ES-I3 (cell line): Measurements from ENCODE around the gene METTL17.
A peak's percentile ranks its signal among the peaks of the same experiment; 100 is the strongest.
"Not testable (repeated sequence)": the region's sequence is repeated elsewhere in the genome, so short reads cannot be mapped to it uniquely, and the experiment has no call there.

Source experiments
- H3K36me3 ChIP-seq: 2 replicates; pipeline ENCODE4 v1.6.1; 2013; ENCODE audit warnings: mild to moderate bottlenecking, low read length, control low read depth, moderate library complexity; ENCODE audit not compliant: insufficient read depth
- H3K4me1 ChIP-seq: 2 replicates; pipeline ENCODE4 v1.6.1; 2013; ENCODE audit warnings: mild to moderate bottlenecking, control low read depth, low read length; ENCODE audit not compliant: insufficient read depth
- H3K9ac ChIP-seq: 2 replicates; pipeline ENCODE4 v1.6.1; 2013; ENCODE audit warnings: low read depth, mild to moderate bottlenecking, low read length, moderate library complexity
- H3K9me3 ChIP-seq: 2 replicates; pipeline ENCODE4 v1.6.1; 2013; ENCODE audit warnings: mild to moderate bottlenecking, low read length, moderate library complexity; ENCODE audit not compliant: control insufficient read depth, insufficient read depth

Gene METTL17

GRCh38 chr14:21003788-21004346 is 14.1 kb downstream of the METTL17 start:
- no peak overlapping the region for H3K9ac ChIP-seq
- no peaks in the 10 kb centered on the region for H3K36me3 ChIP-seq
- no peaks in the 10 kb centered on the region for H3K9me3 ChIP-seq
- no peaks in the 10 kb centered on the region for H3K4me1 ChIP-seq

DNA sequence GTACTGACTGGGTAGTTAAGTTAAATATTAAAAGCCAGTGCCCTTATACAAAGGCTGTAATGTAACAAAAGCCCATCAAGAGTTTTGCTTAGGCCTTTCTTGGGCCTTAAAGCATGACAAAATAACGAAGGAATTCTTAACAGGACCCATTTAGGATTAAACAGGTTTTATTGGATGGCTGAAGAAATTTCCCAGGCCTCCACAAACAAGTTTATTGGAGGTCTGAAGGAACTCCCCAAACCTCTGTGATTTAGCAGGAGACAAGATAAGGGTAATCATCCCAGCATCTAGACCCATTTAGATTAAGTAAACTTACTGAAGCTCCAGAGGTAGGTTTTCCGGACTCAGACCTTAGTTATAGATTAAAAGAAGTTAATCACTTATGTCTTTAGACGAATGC is 19.9 kb downstream of the METTL17 start:
- H3K4me1 ChIP-seq, H3K9ac ChIP-seq, H3K9me3 ChIP-seq, H3K36me3 ChIP-seq: not testable (repeated sequence)

- no peak overlapping the region for H3K9ac ChIP-seq
- no peaks in the 10 kb centered on the region for H3K36me3 ChIP-seq
- H3K4me1 ChIP-seq = peaks cover 6% of the 10 kb centered on the region
- no peaks in the 10 kb centered on the region for H3K9me3 ChIP-seq
Observed at GRCh38 chr14:21011136-21011535, 21.4 kb downstream of the METTL17 start.

- Histone ChIP-seq H3K9ac (no peak overlapping the region), H3K9me3 (no peaks in the 10 kb centered on the region), H3K36me3 (no peaks in the 10 kb centered on the region), H3K4me1 (peaks cover 6% of the 10 kb centered on the region)
Observed at GRCh38 chr14:21014761-21015190, 25.0 kb downstream of the METTL17 start.

DNA sequence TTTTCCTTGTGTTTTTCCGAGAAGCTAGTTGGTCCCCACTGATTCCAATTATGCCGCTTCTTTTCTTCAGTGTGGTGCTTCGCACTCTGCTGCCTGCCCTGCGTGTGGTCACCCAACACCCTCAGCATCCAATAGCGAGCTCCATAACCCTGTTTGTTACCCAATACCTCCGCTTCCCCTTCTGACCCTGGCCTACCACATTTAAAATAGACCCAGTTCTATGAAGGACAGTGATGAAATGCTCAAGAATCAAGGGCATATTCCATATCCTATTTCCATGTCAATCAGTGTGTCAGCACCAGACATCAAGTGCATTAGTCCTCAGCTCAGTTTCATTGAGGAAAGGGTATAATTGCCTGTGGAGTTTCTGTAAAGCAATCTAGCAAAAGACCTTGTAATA is 25.5 kb downstream of the METTL17 start:
- Histone ChIP-seq H3K9ac (no peak overlapping the region), H3K36me3 (no peaks in the 10 kb centered on the region), H3K4me1 (peaks cover 6% of the 10 kb centered on the region), H3K9me3 (no peaks in the 10 kb centered on the region)

DNA sequence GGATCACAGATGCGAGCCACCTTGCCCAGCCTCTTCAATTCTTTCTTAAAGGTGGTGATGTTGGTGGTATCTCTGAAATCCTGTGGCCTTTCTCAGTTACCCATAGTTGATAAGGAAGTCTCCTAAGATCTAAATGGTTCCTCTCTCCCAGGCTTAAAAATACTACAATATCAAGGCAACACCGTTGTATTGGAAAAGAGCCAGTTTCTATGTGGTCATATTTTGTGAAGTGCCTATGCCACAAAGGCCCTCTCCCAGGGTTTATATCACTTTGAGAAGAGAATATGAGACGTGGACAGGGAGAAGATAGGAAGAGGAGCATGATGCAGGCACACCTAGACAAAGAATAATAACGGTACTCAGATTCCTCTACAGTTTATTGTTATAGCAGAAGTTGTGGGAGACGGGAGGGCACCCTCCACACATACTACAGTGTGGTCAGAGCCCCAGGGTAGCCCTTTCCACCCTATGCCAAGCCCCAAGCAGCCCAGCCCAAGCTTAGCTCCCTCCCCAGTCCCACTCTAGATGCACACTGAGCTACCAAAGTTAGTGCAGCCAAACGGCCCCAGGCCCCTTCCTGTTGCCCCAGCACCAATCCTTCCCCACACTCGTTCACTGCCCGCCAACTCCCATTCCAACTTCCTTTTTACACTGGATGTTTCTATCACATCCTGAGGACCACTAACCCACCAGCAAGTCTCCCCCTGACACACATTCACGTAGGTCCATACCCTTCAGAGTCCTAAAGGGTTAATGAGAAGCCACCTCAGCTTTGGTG is 26.8 kb downstream of the METTL17 start:
- Histone ChIP-seq H3K9ac (no peak overlapping the region), H3K36me3 (no peaks in the 10 kb centered on the region), H3K4me1 (peaks cover 6% of the 10 kb centered on the region), H3K9me3 (no peaks in the 10 kb centered on the region)

- Histone ChIP-seq H3K36me3 (no peaks in the 10 kb centered on the region), H3K4me1 (peaks cover 6% of the 10 kb centered on the region)
Observed at GRCh38 chr14:21017528-21018245, 27.9 kb downstream of the METTL17 start.

DNA sequence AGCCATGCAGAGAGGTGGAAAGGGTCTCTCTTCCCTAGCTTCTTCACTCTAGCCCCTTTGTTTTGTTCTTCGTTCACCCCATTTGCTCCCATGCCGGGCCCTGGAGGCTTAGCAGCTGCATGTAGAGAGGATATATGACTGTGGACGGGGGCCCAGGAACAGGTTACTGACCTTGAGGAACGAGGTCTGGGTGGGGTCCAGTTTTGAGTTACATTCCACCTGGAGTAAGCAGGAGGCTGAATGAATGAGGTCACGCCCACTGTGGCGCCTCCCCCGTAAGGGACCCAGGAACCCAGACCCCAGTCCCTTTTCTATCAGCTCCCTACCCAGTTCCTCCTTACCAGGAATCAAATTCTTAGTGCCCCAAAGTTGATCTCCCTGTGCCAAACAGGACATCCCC is 28.5 kb downstream of the METTL17 start:
- H3K4me1 ChIP-seq = peaks cover 6% of the 10 kb centered on the region
- H3K9me3 ChIP-seq = no peaks in the 10 kb centered on the region
- H3K36me3 ChIP-seq = no peaks in the 10 kb centered on the region
- H3K9ac ChIP-seq = no peak overlapping the region

More at GRCh38 chr14:21017528-21018245, 27.9 kb downstream of the METTL17 start:
- Histone ChIP-seq H3K9me3 (no peaks in the 10 kb centered on the region), H3K9ac (no peak overlapping the region)

- no peaks in the 10 kb centered on the region for H3K9me3 ChIP-seq
- H3K36me3 ChIP-seq = no peaks in the 10 kb centered on the region
Observed at GRCh38 chr14:21018781-21019180, 29.0 kb downstream of the METTL17 start.

GRCh38 chr14:21019366-21019765 is 29.6 kb downstream of the METTL17 start:
- H3K9me3 ChIP-seq = no peaks in the 10 kb centered on the region
- no peaks in the 10 kb centered on the region for H3K36me3 ChIP-seq
- no peak overlapping the region for H3K9ac ChIP-seq
- H3K4me1 ChIP-seq = peaks cover 6% of the 10 kb centered on the region

More at GRCh38 chr14:21018781-21019180, 29.0 kb downstream of the METTL17 start:
- Histone ChIP-seq H3K4me1 (peaks cover 6% of the 10 kb centered on the region), H3K9ac (no peak overlapping the region)

DNA sequence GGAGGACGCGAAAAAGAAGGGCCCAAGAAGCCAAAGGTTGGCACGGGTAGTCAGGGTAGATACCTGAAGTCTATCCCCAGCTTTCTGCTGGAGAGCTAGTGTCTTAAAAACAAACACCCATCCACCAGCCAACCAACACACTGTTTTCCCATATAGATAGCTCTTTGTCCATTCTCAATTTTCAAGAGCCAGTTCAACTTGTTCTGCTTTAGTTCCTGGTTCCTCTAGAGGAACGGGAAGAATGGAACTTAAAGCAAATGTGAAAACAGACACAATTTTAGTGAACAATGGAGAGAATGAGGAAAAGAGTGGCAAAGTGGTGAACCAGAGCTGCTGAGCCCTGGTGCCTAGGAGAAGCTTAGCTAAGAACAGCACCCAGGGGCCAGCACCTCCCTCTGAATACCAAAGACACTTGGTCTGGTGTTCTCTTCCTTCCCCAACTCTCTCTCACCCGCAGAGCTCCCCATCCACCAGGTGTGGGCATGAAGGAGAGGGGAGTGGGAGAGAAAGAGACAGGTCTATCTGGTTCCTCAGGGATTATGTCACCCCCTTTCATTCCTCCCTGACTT is 31.3 kb downstream of the METTL17 start:
- H3K9ac ChIP-seq = no peak overlapping the region
- peaks cover 2% of the 10 kb centered on the region; the same call in 1 of the 2 replicates for H3K4me1 ChIP-seq
- no peaks in the 10 kb centered on the region for H3K36me3 ChIP-seq
- H3K9me3 ChIP-seq = no peaks in the 10 kb centered on the region

DNA sequence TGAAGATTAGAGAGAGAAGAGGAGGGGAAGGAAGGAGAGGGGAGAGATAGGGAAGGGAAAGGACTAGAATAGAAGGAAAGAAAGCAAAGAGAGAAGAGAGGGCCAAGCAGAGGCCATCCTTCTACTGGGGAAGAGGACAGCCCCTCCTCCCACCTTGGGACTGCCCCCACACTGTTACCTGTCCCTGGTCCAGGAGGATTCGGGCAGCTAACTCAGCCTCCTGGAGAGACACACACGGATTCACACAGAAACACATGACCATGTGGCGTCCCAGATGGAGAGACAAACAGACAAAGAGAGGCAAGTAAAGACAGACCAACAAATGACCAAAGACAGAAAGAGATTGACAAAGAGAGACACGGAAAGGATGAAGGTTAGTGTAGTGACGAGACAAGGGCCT is 32.9 kb downstream of the METTL17 start:
- Histone ChIP-seq H3K4me1 (peaks cover 12% of the 10 kb centered on the region; the same call in 1 of the 2 replicates), H3K9ac (no peak overlapping the region), H3K9me3 (no peaks in the 10 kb centered on the region), H3K36me3 (no peaks in the 10 kb centered on the region)

DNA sequence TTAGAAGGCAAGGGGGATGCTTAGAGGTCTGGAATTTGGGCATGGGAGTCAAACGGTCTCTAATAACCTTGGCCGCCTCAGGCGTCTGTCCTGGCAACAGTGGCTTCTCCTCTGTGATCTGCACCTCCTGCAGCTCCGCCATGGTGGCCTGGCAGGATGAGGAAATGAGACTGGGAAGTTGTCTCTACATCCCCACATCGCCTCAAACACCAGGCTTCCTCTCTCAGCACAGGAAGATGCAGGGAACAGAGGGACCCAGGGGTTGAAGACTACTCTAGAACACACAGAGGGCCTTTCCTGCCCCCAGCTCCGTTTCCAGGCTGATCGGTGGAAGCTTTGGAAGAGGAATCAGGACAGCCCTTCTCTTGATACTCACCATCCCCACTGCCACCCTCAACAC is 33.4 kb downstream of the METTL17 start:
- H3K9me3 ChIP-seq = no peaks in the 10 kb centered on the region
- no peak overlapping the region for H3K9ac ChIP-seq
- no peaks in the 10 kb centered on the region for H3K36me3 ChIP-seq
- H3K4me1 ChIP-seq = peaks cover 12% of the 10 kb centered on the region; the same call in 1 of the 2 replicates

- H3K4me1 ChIP-seq = peaks cover 12% of the 10 kb centered on the region; the same call in 1 of the 2 replicates
- H3K9me3 ChIP-seq = no peaks in the 10 kb centered on the region
- H3K9ac ChIP-seq = peak overlapping the region; percentile 64
- no peaks in the 10 kb centered on the region for H3K36me3 ChIP-seq
Observed at GRCh38 chr14:21023817-21024584, 34.2 kb downstream of the METTL17 start.
